GM23248 (cell line): ENCODE data around the gene BEX1.

ENCODE experiments used
- EZH2 ChIP-seq: fragments of 200-600 bp; sonication (generic); IDR thresholded peaks from 2 replicates; pipeline ENCODE4 v1.6.1; 2018; ENCODE audit warnings: antibody characterized with exemption, mild to moderate bottlenecking; ENCODE audit not compliant: insufficient read depth, poor library complexity, severe bottlenecking
- EZH2phosphoT487 ChIP-seq: fragments of 200-600 bp; sonication (generic); IDR thresholded peaks from 2 replicates; pipeline ENCODE4 v1.6.1; 2018; ENCODE audit warnings: antibody characterized with exemption, moderate library complexity, mild to moderate bottlenecking, low read depth; ENCODE audit not compliant: insufficient read depth

DNA sequence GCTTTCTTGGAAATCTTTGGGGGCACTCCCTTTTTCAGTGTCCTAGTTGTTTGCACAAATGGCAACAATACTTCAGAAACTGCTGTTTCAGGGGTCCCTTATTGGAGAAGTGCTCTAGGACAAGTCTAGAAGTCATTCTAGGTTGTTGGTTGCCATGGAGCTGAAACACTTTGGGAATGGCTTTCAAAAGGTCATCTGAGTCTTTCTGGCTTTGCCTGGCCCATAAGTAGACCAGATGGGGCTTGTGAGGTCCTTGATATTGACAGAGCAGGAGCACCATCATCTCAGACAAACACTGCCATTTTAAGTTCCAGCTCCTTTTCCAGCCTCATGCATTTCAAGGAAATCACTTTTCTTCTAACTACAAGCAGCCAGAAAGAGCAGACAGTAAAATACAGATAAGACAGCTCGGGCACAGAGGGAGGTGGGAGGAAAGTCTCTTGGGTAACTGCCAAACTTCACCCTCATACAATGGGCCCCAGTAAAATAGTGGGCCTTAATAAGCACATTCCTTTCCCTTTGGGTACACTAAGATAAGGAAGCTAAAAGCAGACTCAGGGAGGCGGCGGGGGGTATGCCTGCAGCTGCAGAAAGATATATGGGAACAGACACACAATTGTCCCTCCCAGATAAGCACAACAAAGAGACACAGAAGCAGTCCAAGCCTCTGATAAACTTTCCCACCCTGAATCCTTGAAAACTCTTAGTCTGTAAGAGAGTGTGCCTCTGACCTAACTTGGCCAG is 37.5 kb upstream of the BEX1 start:
- TF ChIP-seq EZH2phosphoT487 (no peak), EZH2 (no peak)
